SK-N-SH treated with all-trans-retinoic acid at 6 μM for 48 hours (cell line): Measurements from ENCODE around the gene PTPRN2.

ENCODE experiments used
- ATAC-seq: fragments of 200-7000 bp; cut with Tn5 transposase; 3 replicates; pipeline ENCODE4 v1.9.1; 2020; ENCODE audit warnings: mild to moderate bottlenecking, moderate library complexity
- ARNTL ChIP-seq: fragments of 450-650 bp; formaldehyde crosslinking; IDR thresholded peaks from 2 replicates; pipeline ENCODE4 v1.5.0; 2020; ENCODE audit warnings: low read depth, mild to moderate bottlenecking, moderate library complexity, borderline replicate concordance
- BACH2 ChIP-seq: fragments of 250-450 bp; sonication (Bioruptor Pico); IDR thresholded peaks from 2 replicates; pipeline ENCODE4 v1.9.0; 2021; ENCODE audit warnings: mild to moderate bottlenecking, borderline replicate concordance
- CREB5 ChIP-seq: fragments of 250-450 bp; sonication (Bioruptor Pico); IDR thresholded peaks from 2 replicates; pipeline ENCODE4 v1.5.1; 2020; ENCODE audit warnings: low read depth, mild to moderate bottlenecking, moderate library complexity
- CSDC2 ChIP-seq: fragments of 250-450 bp; sonication (Bioruptor Pico); IDR thresholded peaks from 2 replicates; pipeline ENCODE4 v1.5.0; 2020; ENCODE audit warnings: mild to moderate bottlenecking, moderate library complexity
- CSRNP3 ChIP-seq: fragments of 250-450 bp; sonication (Bioruptor Pico); IDR thresholded peaks from 2 replicates; pipeline ENCODE4 v1.5.1; 2021; ENCODE audit warnings: mild to moderate bottlenecking, moderate library complexity
- ESRRG ChIP-seq: fragments of 250-450 bp; sonication (Bioruptor Pico); IDR thresholded peaks from 2 replicates; pipeline ENCODE4 v1.6.1; 2021; ENCODE audit warnings: mild to moderate bottlenecking
- ISL1 ChIP-seq: fragments of 250-450 bp; sonication (Bioruptor Pico); IDR thresholded peaks from 2 replicates; pipeline ENCODE4 v2.1.2; 2022; ENCODE audit warnings: mild to moderate bottlenecking, moderate library complexity
- OSR1 ChIP-seq: fragments of 250-450 bp; sonication (Bioruptor Pico); IDR thresholded peaks from 2 replicates; pipeline ENCODE4 v1.8.0; 2022; ENCODE audit warnings: moderate library complexity, mild to moderate bottlenecking, inconsistent platforms
- PATZ1 ChIP-seq: fragments of 250-450 bp; sonication (Bioruptor Pico); IDR thresholded peaks from 2 replicates; pipeline ENCODE4 v1.8.0; 2020; ENCODE audit warnings: mild to moderate bottlenecking, moderate library complexity, borderline replicate concordance
- POU6F1 ChIP-seq: fragments of 250-450 bp; sonication (Bioruptor Pico); IDR thresholded peaks from 2 replicates; pipeline ENCODE4 v1.8.0; 2021; ENCODE audit warnings: low read depth, mild to moderate bottlenecking, moderate library complexity, borderline replicate concordance
- PPARA ChIP-seq: fragments of 250-450 bp; sonication (Bioruptor Pico); IDR thresholded peaks from 2 replicates; pipeline ENCODE4 v1.5.0; 2020; ENCODE audit warnings: mild to moderate bottlenecking, borderline replicate concordance
- RARB ChIP-seq: fragments of 250-450 bp; sonication (Bioruptor Pico); IDR thresholded peaks from 2 replicates; pipeline ENCODE4 v1.8.0; 2021; ENCODE audit warnings: mild to moderate bottlenecking, moderate library complexity
- SNAI2 ChIP-seq: fragments of 250-450 bp; sonication (Bioruptor Pico); IDR thresholded peaks from 2 replicates; pipeline ENCODE4 v1.5.0; 2020; ENCODE audit warnings: mild to moderate bottlenecking, moderate library complexity
- TCF4 ChIP-seq: fragments of 250-450 bp; sonication (Bioruptor Pico); IDR thresholded peaks from 2 replicates; pipeline ENCODE4 v1.8.0; 2021; ENCODE audit warnings: mild to moderate bottlenecking, moderate library complexity, borderline replicate concordance
- TOX ChIP-seq: fragments of 250-450 bp; sonication (Bioruptor Pico); IDR thresholded peaks from 2 replicates; pipeline ENCODE4 v1.8.0; 2021; ENCODE audit warnings: mild to moderate bottlenecking, moderate library complexity, borderline replicate concordance
- TSHZ2 ChIP-seq: fragments of 250-450 bp; sonication (Bioruptor Pico); IDR thresholded peaks from 2 replicates; pipeline ENCODE4 v1.5.0; 2020; ENCODE audit warnings: mild to moderate bottlenecking, moderate library complexity
- ZC3H10 ChIP-seq: fragments of 250-450 bp; sonication (Bioruptor Pico); IDR thresholded peaks from 2 replicates; pipeline ENCODE4 v1.5.1; 2021; ENCODE audit warnings: mild to moderate bottlenecking, moderate library complexity
- ZFP3 ChIP-seq: fragments of 250-450 bp; sonication (Bioruptor Pico); IDR thresholded peaks from 2 replicates; pipeline ENCODE4 v1.5.0; 2020; ENCODE audit warnings: mild to moderate bottlenecking, moderate library complexity
- ZFP30 ChIP-seq: fragments of 450-650 bp; formaldehyde crosslinking; IDR thresholded peaks from 2 replicates; pipeline ENCODE4 v1.5.0; 2022; ENCODE audit warnings: mild to moderate bottlenecking, moderate library complexity
- ZNF565 ChIP-seq: fragments of 450-650 bp; formaldehyde crosslinking; conservative IDR thresholded peaks from 2 replicates; pipeline ENCODE4 v1.5.0; 2020; ENCODE audit warnings: low read depth, mild to moderate bottlenecking, moderate library complexity
- ZNF70 ChIP-seq: fragments of 450-650 bp; formaldehyde crosslinking; IDR thresholded peaks from 2 replicates; pipeline ENCODE4 v1.5.0; 2020; ENCODE audit warnings: mild to moderate bottlenecking, moderate library complexity
- ZNF8 ChIP-seq: fragments of 450-650 bp; formaldehyde crosslinking; IDR thresholded peaks from 2 replicates; pipeline ENCODE4 v1.5.0; 2020; ENCODE audit warnings: mild to moderate bottlenecking, moderate library complexity

The PTPRN2 gene

GRCh38 chr7:158592541-158592940 lies 4.9 kb upstream of the PTPRN2 start:
- ATAC-seq = no peak
- TF ChIP-seq OSR1 (CRISPR knock-in tag) (no peak), TCF4 (CRISPR knock-in tag) (no peak), CSRNP3 (CRISPR knock-in tag) (no peak), ISL1 (CRISPR knock-in tag) (no peak), ZFP30 (CRISPR knock-in tag) (no peak), SNAI2 (no peak), ARNTL (CRISPR knock-in tag) (no peak), ZC3H10 (CRISPR knock-in tag) (no peak), PPARA (no peak), TSHZ2 (CRISPR knock-in tag) (no peak), ESRRG (CRISPR knock-in tag) (no peak), RARB (CRISPR knock-in tag) (no peak)

- no peak for ATAC-seq
- TF ChIP-seq ZC3H10 (CRISPR knock-in tag) (no peak), TSHZ2 (CRISPR knock-in tag) (no peak), ESRRG (CRISPR knock-in tag) (no peak), CREB5 (CRISPR knock-in tag) (no peak), ZNF8 (CRISPR knock-in tag) (no peak), SNAI2 (no peak), ZNF565 (no peak), ZNF70 (no peak), ZFP3 (CRISPR knock-in tag) (no peak), TOX (CRISPR knock-in tag) (no peak), PPARA (no peak), CSDC2 (CRISPR knock-in tag) (no peak), CSRNP3 (CRISPR knock-in tag) (no peak), RARB (CRISPR knock-in tag) (no peak), OSR1 (CRISPR knock-in tag) (no peak), BACH2 (CRISPR knock-in tag) (no peak), ISL1 (CRISPR knock-in tag) (no peak), PATZ1 (no peak), POU6F1 (CRISPR knock-in tag) (no peak), TCF4 (CRISPR knock-in tag) (no peak)
Measured at GRCh38 chr7:158591944-158592343, 4.3 kb upstream of the PTPRN2 start.
